Endothelial cell of umbilical vein (primary cell): Measurements from ENCODE around the gene LCE3B. TPM values are rescaled to one million over a fixed set of nuclear protein-coding genes. Genes with fewer than 3 reads are reported as not detected.

Experiments used
- BruUV-seq: library from RNA; stranded (reverse); fragments of 400-500 nt; replicated peaks from 2 replicates; lab custom pipeline; 2021; lab: Mats Ljungman, UMichigan
- CTCF ChIA-PET: fragments of 300-600, 350-600 bp; sonication (Branson Sonifier 250); formaldehyde crosslinking; loops from one replicate; lab custom pipeline; 2021; ENCODE audit warnings: antibody characterized with exemption, inconsistent platforms; lab: Charles Lee
- POLR2A ChIA-PET: fragments of 300-600, 350-600 bp; sonication (Branson Sonifier 250); formaldehyde crosslinking; loops from one replicate; lab custom pipeline; 2021; ENCODE audit warnings: antibody characterized with exemption, inconsistent platforms; lab: Charles Lee
- DNase-seq: peaks from one replicate; pipeline ENCODE4 v3.0.0-alpha.2; 2011; ENCODE audit warnings: low read depth, low spot score
- FAIRE-seq: peaks from 2 replicates; lab custom pipeline; 2011; peaks lifted over from hg19 to GRCh38; lab: Jason Lieb, UNC
- H2AFZ ChIP-seq: 2 replicates; pipeline ENCODE4 v1.6.0; 2012; ENCODE audit warnings: low read depth, low read length, control low read depth, inconsistent platforms
- H3K27ac ChIP-seq: 2 replicates; pipeline ENCODE4 v1.5.1; 2011; ENCODE audit warnings: low read depth, mild to moderate bottlenecking, control low read depth, low read length, moderate library complexity; ENCODE audit not compliant: insufficient read depth
- H3K27me3 ChIP-seq, 2 experiments: 2 replicates each; pipeline versions ENCODE4 v1.6.0 to v1.6.1; 2011; ENCODE audit warnings: low read length in 2 of 2, mixed read lengths in 1 of 2; ENCODE audit not compliant: control insufficient read depth in 2 of 2, insufficient read depth in 2 of 2
- H3K36me3 ChIP-seq, 2 experiments: 2 replicates in 1 of 2; 3 replicates in 1 of 2; pipeline ENCODE4 v1.5.1; 2011; ENCODE audit warnings: low read length in 2 of 2, mild to moderate bottlenecking in 1 of 2, moderate library complexity in 1 of 2; ENCODE audit not compliant: control insufficient read depth in 2 of 2, insufficient read depth in 2 of 2; ENCODE audit errors: extremely low read depth in 1 of 2
- H3K4me1 ChIP-seq: 3 replicates; pipeline ENCODE4 v1.5.1; 2011; ENCODE audit warnings: mild to moderate bottlenecking, low read length; ENCODE audit not compliant: control insufficient read depth, insufficient read depth; ENCODE audit errors: extremely low read depth
- H3K4me2 ChIP-seq: 2 replicates; pipeline ENCODE4 v1.6.1; 2011; ENCODE audit warnings: low read length, control low read depth, mixed read lengths; ENCODE audit not compliant: insufficient read depth
- H3K4me3 ChIP-seq, 3 experiments: fragments of 200-600 bp in 1 of 3; sonication (generic), shearing (Covaris generic) in 1 of 3; replicated peaks in 1 of 3; 2 replicates each; pipeline ENCODE4 v1.5.1; 2011 to 2016; ENCODE audit warnings: control low read depth in 3 of 3, low read length in 3 of 3, mild to moderate bottlenecking in 2 of 3, inconsistent platforms in 1 of 3, low read depth in 1 of 3, moderate library complexity in 1 of 3; ENCODE audit not compliant: insufficient read depth in 1 of 3
- H3K79me2 ChIP-seq: 2 replicates; pipeline ENCODE4 v1.6.0; 2012; ENCODE audit warnings: low read length, inconsistent platforms; ENCODE audit not compliant: control insufficient read depth, insufficient read depth
- H3K9ac ChIP-seq: replicated peaks from 2 replicates; pipeline ENCODE3; 2011; ENCODE audit warnings: low read length, control low read depth; ENCODE audit not compliant: insufficient read depth; ENCODE audit errors: extremely low read depth
- H3K9me1 ChIP-seq: replicated peaks from 3 replicates; pipeline ENCODE4 v1.6.0; 2011; ENCODE audit warnings: mild to moderate bottlenecking, low read length; ENCODE audit not compliant: control insufficient read depth, insufficient read depth; ENCODE audit errors: extremely low read depth
- H3K9me3 ChIP-seq: replicated peaks from 2 replicates; pipeline ENCODE4 v1.5.1; 2012; ENCODE audit warnings: low read length, inconsistent platforms; ENCODE audit not compliant: control insufficient read depth, insufficient read depth
- H4K20me1 ChIP-seq: replicated peaks from 2 replicates; pipeline ENCODE3; 2011; ENCODE audit warnings: mild to moderate bottlenecking, low read length; ENCODE audit not compliant: control insufficient read depth, insufficient read depth; ENCODE audit errors: extremely low read depth
- EZH2 ChIP-seq: IDR thresholded peaks from 2 replicates; pipeline ENCODE4 v1.6.1; 2012; ENCODE audit warnings: borderline replicate concordance, low read depth, mild to moderate bottlenecking, moderate library complexity, low read length, inconsistent platforms; ENCODE audit not compliant: severe bottlenecking
- FOS ChIP-seq: IDR thresholded peaks from 2 replicates; pipeline ENCODE4 v1.6.1; 2011; ENCODE audit warnings: mild to moderate bottlenecking, low read length, moderate library complexity, borderline replicate concordance; ENCODE audit not compliant: insufficient read depth
- GATA2 ChIP-seq: IDR thresholded peaks from 2 replicates; pipeline ENCODE4 v1.7.0; 2011; ENCODE audit warnings: low read depth, mild to moderate bottlenecking, moderate library complexity, mixed read lengths, low read length; ENCODE audit not compliant: insufficient read length, insufficient read depth
- JUN ChIP-seq: IDR thresholded peaks from 2 replicates; pipeline ENCODE4 v1.6.1; 2011; ENCODE audit warnings: borderline replicate concordance, low read depth; ENCODE audit not compliant: insufficient read length, insufficient read depth
- MYC ChIP-seq: IDR thresholded peaks from one replicate; pipeline ENCODE4 v1.6.1; 2011; ENCODE audit warnings: mild to moderate bottlenecking, low read depth, low read length
- POLR2A ChIP-seq: IDR thresholded peaks from 2 replicates; pipeline ENCODE4 v1.6.1; 2012; ENCODE audit warnings: low read depth, mild to moderate bottlenecking, control low read depth, low read length
- POLR2AphosphoS5 ChIP-seq: IDR thresholded peaks from 2 replicates; pipeline ENCODE4 v1.6.1; 2012; ENCODE audit warnings: low read depth, mild to moderate bottlenecking, control low read depth, low read length, moderate library complexity; ENCODE audit not compliant: insufficient read depth
- dilution Hi-C: fragments of 300-500 bp; cut with MboI; formaldehyde crosslinking; loops from one replicate; pipeline ENCODE4 v1.15.0; 2019; ENCODE audit warnings: low sequenced_read_pairs; ENCODE audit not compliant: extremely low pct_ligation_motif_present
- intact Hi-C: fragments of 100-400 bp; cut with micrococcal nuclease; formaldehyde crosslinking; loops from one replicate; pipeline ENCODE4 v1.10.0; 2022
- polyA plus RNA-seq, 4 experiments: library from polyadenylated mRNA; depleted of rRNA in 3 of 4; stranded (reverse) in 3 of 4; unstranded in 1 of 4; fragments of >200 nt; gene quantifications; 2 replicates each; pipeline versions ENCODE4 v1.2.1 to v1.2.3, GENCODE V29; 2011 to 2012; ENCODE audit warnings: missing spikeins in 1 of 4
- total RNA-seq: library from RNA; stranded (reverse); gene quantifications from 2 replicates; pipeline ENCODE4 v1.2.3, GENCODE V29; 2021
- TF ChIP-seq, protein P1 (sequence below): IDR thresholded peaks from 2 replicates; pipeline ENCODE4 v1.6.1; 2011; ENCODE audit not compliant: insufficient read depth, insufficient read length
- TF ChIP-seq, protein P2 (sequence below), 2 donors: IDR thresholded peaks; 1 replicate in 1 of 2; 2 replicates in 1 of 2; pipeline ENCODE4 v1.5.1; 2011; ENCODE audit warnings: low read length in 2 of 2, mild to moderate bottlenecking in 2 of 2, moderate library complexity in 2 of 2, control low read depth in 1 of 2, inconsistent platforms in 1 of 2, low read depth in 1 of 2; ENCODE audit not compliant: insufficient read depth in 1 of 2; ENCODE audit errors: extremely low read depth in 1 of 2

Gene LCE3B
- total and polyA plus RNA-seq, 2 donors (not counting 3 experiments of a cell fraction or from before 2014, with no cell fraction given) = not detected

DNA sequence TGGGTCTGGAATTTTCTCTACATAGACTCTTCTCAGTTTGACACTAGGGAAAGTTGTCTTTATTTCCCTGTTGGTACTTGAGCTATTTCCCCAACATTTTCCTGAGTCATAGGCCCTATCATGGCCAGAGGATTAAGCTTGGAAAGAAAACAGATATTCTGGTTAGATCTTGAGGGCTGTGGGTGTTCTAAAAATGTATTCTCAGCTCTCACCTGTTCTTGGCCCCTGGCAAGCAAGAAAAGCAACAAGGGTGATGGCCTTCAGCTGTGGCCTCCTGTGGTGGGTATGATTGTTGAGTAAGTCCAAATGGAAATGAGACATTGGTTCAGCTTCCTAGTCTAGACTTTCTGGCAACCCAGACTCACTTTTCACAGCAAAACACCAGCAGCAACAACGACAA, 26.7 kb downstream of the LCE3B start:
- Histone ChIP-seq H3K27me3 (no peaks in the 10 kb centered on the region), H3K36me3 (no peaks in the 10 kb centered on the region), H3K9me3 (no peaks in the 10 kb centered on the region), H3K4me2 (no peak overlapping the region), H3K9ac (no peak overlapping the region), H3K27ac (no peak overlapping the region), H4K20me1 (no peaks in the 10 kb centered on the region), H3K4me1 (no peaks in the 10 kb centered on the region), H3K4me3 (no peak overlapping the region), H3K9me1 (no peaks in the 10 kb centered on the region), H2AFZ (no peak overlapping the region), H3K79me2 (no peaks in the 10 kb centered on the region)
- POLR2A ChIA-PET = no interaction called here
- BruUV-seq = no TSS peak
- CTCF ChIA-PET = interaction anchor here (1.2 kb wide), 1 partner anchor 13 kb away, joined by 3 read pairs; no protein-coding TSS in a partner anchor
- TF ChIP-seq EZH2 = no peak
- TF ChIP-seq JUN = no peak
- TF ChIP-seq POLR2AphosphoS5 = no peak
- no peak for TF ChIP-seq FOS
- TF ChIP-seq, protein P1, sequence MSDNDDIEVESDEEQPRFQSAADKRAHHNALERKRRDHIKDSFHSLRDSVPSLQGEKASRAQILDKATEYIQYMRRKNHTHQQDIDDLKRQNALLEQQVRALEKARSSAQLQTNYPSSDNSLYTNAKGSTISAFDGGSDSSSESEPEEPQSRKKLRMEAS = no peak
- no peak for FAIRE-seq
- DNase-seq = no peak
- dilution Hi-C loops = no loop called here
- intact Hi-C loops = no loop called here

DNA sequence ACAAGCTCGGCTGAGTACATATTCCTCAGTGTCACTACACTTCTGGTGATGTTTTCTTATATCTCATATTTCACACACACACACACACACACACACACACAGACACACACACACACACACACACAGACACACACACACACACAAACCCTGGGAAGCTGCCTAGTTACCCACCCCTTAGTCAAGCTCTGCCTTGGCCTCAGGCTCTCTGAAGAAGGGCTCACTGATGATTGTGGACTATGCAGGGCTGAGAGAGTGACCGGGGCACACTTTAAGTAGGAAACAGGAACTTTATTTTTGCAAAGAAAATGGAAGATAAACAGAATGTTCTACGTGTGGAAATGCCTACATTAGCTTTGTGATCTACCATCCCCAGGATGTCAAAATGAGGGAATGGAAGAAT, 30.3 kb downstream of the LCE3B start:
- Histone ChIP-seq H3K4me3 (no peak overlapping the region), H2AFZ (no peak overlapping the region), H3K9me3 (no peaks in the 10 kb centered on the region), H3K9ac (no peak overlapping the region), H3K4me2 (no peak overlapping the region), H3K27me3 (no peaks in the 10 kb centered on the region), H3K36me3 (no peaks in the 10 kb centered on the region), H3K79me2 (no peaks in the 10 kb centered on the region), H3K4me1 (no peaks in the 10 kb centered on the region), H3K27ac (no peak overlapping the region), H4K20me1 (no peaks in the 10 kb centered on the region), H3K9me1 (no peaks in the 10 kb centered on the region)
- ChIA-PET CTCF (interaction anchor here (1.2 to 2.4 kb wide), 2 partner anchors 10 to 14 kb away, joined by 3 to 17 read pairs; no protein-coding TSS in a partner anchor), POLR2A (no interaction called here)
- FAIRE-seq (no peak), DNase-seq (no peak)
- no peak for TF ChIP-seq JUN
- TF ChIP-seq, protein P1 = no peak
- TF ChIP-seq POLR2AphosphoS5 = no peak
- TF ChIP-seq GATA2 = no peak
- no peak for TF ChIP-seq FOS
- TF ChIP-seq POLR2A = no peak
- TF ChIP-seq, protein P2, sequence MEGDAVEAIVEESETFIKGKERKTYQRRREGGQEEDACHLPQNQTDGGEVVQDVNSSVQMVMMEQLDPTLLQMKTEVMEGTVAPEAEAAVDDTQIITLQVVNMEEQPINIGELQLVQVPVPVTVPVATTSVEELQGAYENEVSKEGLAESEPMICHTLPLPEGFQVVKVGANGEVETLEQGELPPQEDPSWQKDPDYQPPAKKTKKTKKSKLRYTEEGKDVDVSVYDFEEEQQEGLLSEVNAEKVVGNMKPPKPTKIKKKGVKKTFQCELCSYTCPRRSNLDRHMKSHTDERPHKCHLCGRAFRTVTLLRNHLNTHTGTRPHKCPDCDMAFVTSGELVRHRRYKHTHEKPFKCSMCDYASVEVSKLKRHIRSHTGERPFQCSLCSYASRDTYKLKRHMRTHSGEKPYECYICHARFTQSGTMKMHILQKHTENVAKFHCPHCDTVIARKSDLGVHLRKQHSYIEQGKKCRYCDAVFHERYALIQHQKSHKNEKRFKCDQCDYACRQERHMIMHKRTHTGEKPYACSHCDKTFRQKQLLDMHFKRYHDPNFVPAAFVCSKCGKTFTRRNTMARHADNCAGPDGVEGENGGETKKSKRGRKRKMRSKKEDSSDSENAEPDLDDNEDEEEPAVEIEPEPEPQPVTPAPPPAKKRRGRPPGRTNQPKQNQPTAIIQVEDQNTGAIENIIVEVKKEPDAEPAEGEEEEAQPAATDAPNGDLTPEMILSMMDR (IDR thresholded peaks at IDR 0.05; ENCODE audit: extremely low read depth in 1 of 2, insufficient read depth in 1 of 2, low read depth in 1 of 2, low read length in 2 of 2) = no peak
- TF ChIP-seq MYC = no peak
- TF ChIP-seq EZH2 = no peak
- BruUV-seq = no TSS peak
- dilution Hi-C loops (no loop called here), intact Hi-C loops (no loop called here)
